ENCODE data around the gene CSNK1A1.

Gene CSNK1A1

GRCh38 chr5:149550594-149551226 lies 529 bp downstream of the CSNK1A1 start:
- peak; percentile 11 for ATAC-seq

GRCh38 chr5:149550268-149550583 lies 1.0 kb downstream of the CSNK1A1 start:
- TF ChIP-seq RARB (CRISPR knock-in tag; IDR thresholded peaks at IDR 0.05) (no peak), POU6F1 (CRISPR knock-in tag; IDR thresholded peaks at IDR 0.05; ENCODE audit: borderline replicate concordance, low read depth) (no peak), ZFP30 (CRISPR knock-in tag; IDR thresholded peaks at IDR 0.05) (no peak), CSDC2 (CRISPR knock-in tag; IDR thresholded peaks at IDR 0.05) (no peak), ZNF70 (CRISPR knock-in tag; IDR thresholded peaks at IDR 0.05) (no peak), PATZ1 (CRISPR knock-in tag; IDR thresholded peaks at IDR 0.05; ENCODE audit: borderline replicate concordance) (no peak), GLIS3 (CRISPR knock-in tag; IDR thresholded peaks at IDR 0.05) (no peak), OSR1 (CRISPR knock-in tag; IDR thresholded peaks at IDR 0.05) (no peak), TOX (CRISPR knock-in tag; IDR thresholded peaks at IDR 0.05; ENCODE audit: borderline replicate concordance) (no peak)
- ATAC-seq: no peak

More at GRCh38 chr5:149550594-149551226, 529 bp downstream of the CSNK1A1 start:
- TF ChIP-seq POU6F1 (CRISPR knock-in tag; IDR thresholded peaks at IDR 0.05; ENCODE audit: borderline replicate concordance, low read depth) (no peak), ISL1 (CRISPR knock-in tag; IDR thresholded peaks at IDR 0.05) (no peak), ZC3H10 (CRISPR knock-in tag; IDR thresholded peaks at IDR 0.05) (no peak), BACH2 (CRISPR knock-in tag; IDR thresholded peaks at IDR 0.05; ENCODE audit: borderline replicate concordance) (no peak), CSRNP3 (CRISPR knock-in tag; IDR thresholded peaks at IDR 0.05) (no peak), RARB (CRISPR knock-in tag; IDR thresholded peaks at IDR 0.05) (no peak), OSR1 (CRISPR knock-in tag; IDR thresholded peaks at IDR 0.05) (no peak), SNAI2 (CRISPR knock-in tag; IDR thresholded peaks at IDR 0.05) (no peak)

- ATAC-seq: peak; percentile 5; the same call in 1 of the 3 replicates
- TF ChIP-seq ISL1 (CRISPR knock-in tag; IDR thresholded peaks at IDR 0.05) (peak; percentile 8; the same call in 1 of the 2 replicates), OSR1 (CRISPR knock-in tag; IDR thresholded peaks at IDR 0.05) (no peak)
Measured at GRCh38 chr5:149549461-149550267, 1.6 kb downstream of the CSNK1A1 start.

- no peak for ATAC-seq
- TF ChIP-seq ESRRG (CRISPR knock-in tag; IDR thresholded peaks at IDR 0.05): no peak
- no peak for TF ChIP-seq TOX (CRISPR knock-in tag; IDR thresholded peaks at IDR 0.05; ENCODE audit: borderline replicate concordance)
- TF ChIP-seq GLIS3 (CRISPR knock-in tag; IDR thresholded peaks at IDR 0.05): no peak
- TF ChIP-seq ZC3H10 (CRISPR knock-in tag; IDR thresholded peaks at IDR 0.05): no peak
- no peak for TF ChIP-seq ISL1 (CRISPR knock-in tag; IDR thresholded peaks at IDR 0.05)
- TF ChIP-seq PATZ1 (CRISPR knock-in tag; IDR thresholded peaks at IDR 0.05; ENCODE audit: borderline replicate concordance): no peak
Measured at GRCh38 chr5:149546974-149547373, 4.3 kb downstream of the CSNK1A1 start.
